PFSK-1 (cell line): Measurements from ENCODE around the gene SNX10.

Experiments
- FOXP2 ChIP-seq: optimal IDR thresholded peaks from 2 replicates; pipeline ENCODE3; 2011; ENCODE audit warnings: borderline replicate concordance, control low read depth, inconsistent platforms; ENCODE audit not compliant: insufficient read depth; ENCODE audit errors: extremely low read length, extremely low read depth
- POLR2AphosphoS5 ChIP-seq: IDR thresholded peaks from 2 replicates; pipeline ENCODE4 v1.6.1; 2012; ENCODE audit warnings: low read depth, mild to moderate bottlenecking, control low read depth, low read length, moderate library complexity
- SIN3A ChIP-seq: IDR thresholded peaks from 2 replicates; pipeline ENCODE4 v1.6.1; 2012; ENCODE audit warnings: mild to moderate bottlenecking, low read length, moderate library complexity, borderline replicate concordance; ENCODE audit not compliant: insufficient read depth
- TAF1 ChIP-seq: IDR thresholded peaks from 2 replicates; pipeline ENCODE4 v1.6.1; 2012; ENCODE audit warnings: low read length, control low read depth, borderline replicate concordance; ENCODE audit not compliant: insufficient read depth
- TF ChIP-seq, protein P1 (sequence below), 2 experiments: IDR thresholded peaks; 2 replicates each; pipeline versions ENCODE4 v1.6.1 to v1.8.0; 2011 to 2012; ENCODE audit warnings: low read depth in 2 of 2, low read length in 2 of 2, control low read depth in 1 of 2, inconsistent platforms in 1 of 2, mild to moderate bottlenecking in 1 of 2, moderate library complexity in 1 of 2; ENCODE audit not compliant: insufficient read depth in 1 of 2

SNX10 gene

DNA sequence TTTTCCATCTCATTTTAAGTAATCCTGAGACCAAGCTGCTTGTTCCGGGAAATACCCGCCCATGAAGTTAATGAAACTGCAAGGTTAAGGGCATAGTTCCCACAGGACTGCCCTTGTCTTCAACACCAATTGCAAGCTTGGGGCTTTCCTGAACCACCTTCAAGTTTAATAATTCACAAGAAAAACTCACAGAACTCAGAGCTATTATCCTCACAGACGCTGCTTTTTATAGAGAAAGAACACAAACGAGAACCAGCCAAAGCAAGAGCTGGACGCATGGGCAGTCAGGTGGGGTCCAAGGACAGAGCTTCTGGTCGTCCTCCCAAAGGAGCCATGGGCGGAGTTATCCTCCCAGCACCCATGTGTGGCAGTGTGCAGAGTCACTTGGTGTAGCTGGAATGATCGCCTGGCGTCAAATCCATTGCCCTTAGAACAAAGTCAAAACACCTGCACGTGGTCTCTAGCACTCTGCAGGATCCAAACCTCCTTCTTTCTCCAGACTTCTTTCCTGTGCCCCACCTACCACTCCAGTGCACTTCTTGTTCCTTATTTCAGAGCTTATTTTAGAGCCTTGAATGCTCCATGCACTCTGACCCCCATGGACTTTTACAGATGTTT lies 56.7 kb downstream of the SNX10 start:
- TF ChIP-seq POLR2AphosphoS5 (no peak), FOXP2 (no peak), TAF1 (no peak), SIN3A (no peak)
- TF ChIP-seq, protein P1, sequence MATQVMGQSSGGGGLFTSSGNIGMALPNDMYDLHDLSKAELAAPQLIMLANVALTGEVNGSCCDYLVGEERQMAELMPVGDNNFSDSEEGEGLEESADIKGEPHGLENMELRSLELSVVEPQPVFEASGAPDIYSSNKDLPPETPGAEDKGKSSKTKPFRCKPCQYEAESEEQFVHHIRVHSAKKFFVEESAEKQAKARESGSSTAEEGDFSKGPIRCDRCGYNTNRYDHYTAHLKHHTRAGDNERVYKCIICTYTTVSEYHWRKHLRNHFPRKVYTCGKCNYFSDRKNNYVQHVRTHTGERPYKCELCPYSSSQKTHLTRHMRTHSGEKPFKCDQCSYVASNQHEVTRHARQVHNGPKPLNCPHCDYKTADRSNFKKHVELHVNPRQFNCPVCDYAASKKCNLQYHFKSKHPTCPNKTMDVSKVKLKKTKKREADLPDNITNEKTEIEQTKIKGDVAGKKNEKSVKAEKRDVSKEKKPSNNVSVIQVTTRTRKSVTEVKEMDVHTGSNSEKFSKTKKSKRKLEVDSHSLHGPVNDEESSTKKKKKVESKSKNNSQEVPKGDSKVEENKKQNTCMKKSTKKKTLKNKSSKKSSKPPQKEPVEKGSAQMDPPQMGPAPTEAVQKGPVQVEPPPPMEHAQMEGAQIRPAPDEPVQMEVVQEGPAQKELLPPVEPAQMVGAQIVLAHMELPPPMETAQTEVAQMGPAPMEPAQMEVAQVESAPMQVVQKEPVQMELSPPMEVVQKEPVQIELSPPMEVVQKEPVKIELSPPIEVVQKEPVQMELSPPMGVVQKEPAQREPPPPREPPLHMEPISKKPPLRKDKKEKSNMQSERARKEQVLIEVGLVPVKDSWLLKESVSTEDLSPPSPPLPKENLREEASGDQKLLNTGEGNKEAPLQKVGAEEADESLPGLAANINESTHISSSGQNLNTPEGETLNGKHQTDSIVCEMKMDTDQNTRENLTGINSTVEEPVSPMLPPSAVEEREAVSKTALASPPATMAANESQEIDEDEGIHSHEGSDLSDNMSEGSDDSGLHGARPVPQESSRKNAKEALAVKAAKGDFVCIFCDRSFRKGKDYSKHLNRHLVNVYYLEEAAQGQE (IDR thresholded peaks at IDR 0.05; ENCODE audit: insufficient read depth in 1 of 2, low read depth in 2 of 2, low read length in 2 of 2), result no peak

DNA sequence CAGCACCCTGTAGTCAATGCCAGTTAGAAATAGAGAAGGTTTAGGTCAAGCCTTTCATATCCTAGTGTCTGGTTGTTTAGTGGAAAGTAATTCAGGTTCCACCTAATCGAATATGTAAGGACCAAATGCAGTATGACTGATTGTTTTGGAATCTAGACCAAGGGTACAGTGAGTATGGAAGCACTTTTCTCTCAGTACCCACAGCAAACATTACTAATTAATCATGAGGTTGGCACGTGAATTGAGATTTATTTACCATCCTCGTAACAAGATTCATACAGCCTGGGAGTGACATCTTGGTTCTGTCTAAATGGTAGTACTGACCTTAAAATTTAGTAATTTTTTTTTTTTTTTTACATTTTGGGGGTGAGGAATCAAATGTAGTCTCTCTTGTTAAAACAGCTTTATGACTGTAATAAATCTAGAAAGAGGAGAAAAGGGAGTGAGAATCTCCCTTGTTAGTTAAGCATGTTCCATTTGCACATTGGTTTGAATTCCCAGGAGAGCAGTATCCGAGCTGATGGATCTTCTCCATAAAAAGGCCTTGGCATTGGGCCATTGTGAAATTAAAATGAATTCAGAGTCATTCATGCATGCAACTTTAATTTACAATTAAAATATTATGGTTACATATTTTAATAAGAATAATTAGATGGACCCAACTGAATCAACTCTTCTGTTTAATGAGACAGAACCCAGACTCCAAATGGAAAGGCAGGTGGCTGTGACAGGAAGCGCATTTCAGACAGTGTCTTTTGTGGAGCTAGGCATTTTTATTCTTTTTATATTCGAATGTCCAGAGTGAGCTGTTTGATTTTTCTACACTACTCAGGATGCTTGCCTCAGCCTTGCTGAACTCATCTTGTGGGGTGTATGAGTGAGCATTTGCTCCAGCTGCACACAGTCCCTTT lies 57.6 kb downstream of the SNX10 start:
- TF ChIP-seq SIN3A, result no peak
- no peak for TF ChIP-seq TAF1
- TF ChIP-seq POLR2AphosphoS5, result no peak
- TF ChIP-seq, protein P1 (IDR thresholded peaks at IDR 0.05; ENCODE audit: insufficient read depth in 1 of 2, low read depth in 2 of 2, low read length in 2 of 2), result no peak
- no peak for TF ChIP-seq FOXP2

DNA sequence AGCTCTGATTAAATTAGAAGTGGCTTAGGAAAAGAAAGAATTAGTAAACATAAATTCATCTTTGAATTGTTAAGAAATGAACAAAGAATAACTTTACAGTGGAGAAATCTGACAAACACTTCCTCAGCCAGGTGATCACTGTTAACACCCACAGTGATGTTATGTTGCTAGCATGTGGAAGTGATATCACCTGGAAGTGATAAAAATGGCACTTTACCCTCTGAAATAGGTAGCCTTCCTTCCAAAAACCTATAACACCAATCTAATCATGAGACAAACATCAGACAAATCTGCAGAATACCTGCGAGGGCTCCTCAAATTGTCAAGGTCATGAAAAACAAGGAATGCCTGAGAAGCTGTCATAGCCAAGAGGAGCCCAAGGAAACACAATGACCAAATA lies 59.5 kb downstream of the SNX10 start:
- TF ChIP-seq SIN3A, result no peak
- no peak for TF ChIP-seq TAF1
- TF ChIP-seq FOXP2, result no peak
- TF ChIP-seq POLR2AphosphoS5, result no peak
- TF ChIP-seq, protein P1 (IDR thresholded peaks at IDR 0.05; ENCODE audit: insufficient read depth in 1 of 2, low read depth in 2 of 2, low read length in 2 of 2), result no peak

DNA sequence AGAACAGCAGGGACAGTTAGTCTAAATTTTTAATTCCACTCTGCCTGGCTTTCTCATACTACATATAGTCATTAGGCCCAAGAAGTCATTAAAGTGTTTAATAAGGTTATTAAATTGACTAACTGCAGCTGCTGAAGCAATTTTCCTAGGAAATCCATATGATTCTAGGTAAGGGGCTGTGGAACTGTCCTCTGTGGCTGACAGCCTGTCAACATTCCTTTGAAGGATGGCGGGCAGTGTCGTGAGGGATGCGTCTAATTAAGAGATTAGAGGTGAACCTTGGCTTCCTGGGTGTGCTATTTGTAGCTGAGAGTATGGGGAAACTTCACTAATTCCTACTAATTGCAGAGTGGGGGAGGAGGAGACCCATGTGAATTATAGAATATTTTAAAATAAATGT lies 64.6 kb downstream of the SNX10 start:
- no peak for TF ChIP-seq POLR2AphosphoS5
- TF ChIP-seq SIN3A, result no peak
- no peak for TF ChIP-seq FOXP2
- TF ChIP-seq, protein P1 (IDR thresholded peaks at IDR 0.05; ENCODE audit: insufficient read depth in 1 of 2, low read depth in 2 of 2, low read length in 2 of 2), result no peak
- no peak for TF ChIP-seq TAF1
